Measurements from ENCODE around the gene PSMA6.
A peak's percentile ranks its signal among the peaks of the same experiment; 100 is the strongest.
"Not testable (repeated sequence)": the region's sequence is repeated elsewhere in the genome, so short reads cannot be mapped to it uniquely, and the experiment has no call there.

PSMA6 gene

DNA sequence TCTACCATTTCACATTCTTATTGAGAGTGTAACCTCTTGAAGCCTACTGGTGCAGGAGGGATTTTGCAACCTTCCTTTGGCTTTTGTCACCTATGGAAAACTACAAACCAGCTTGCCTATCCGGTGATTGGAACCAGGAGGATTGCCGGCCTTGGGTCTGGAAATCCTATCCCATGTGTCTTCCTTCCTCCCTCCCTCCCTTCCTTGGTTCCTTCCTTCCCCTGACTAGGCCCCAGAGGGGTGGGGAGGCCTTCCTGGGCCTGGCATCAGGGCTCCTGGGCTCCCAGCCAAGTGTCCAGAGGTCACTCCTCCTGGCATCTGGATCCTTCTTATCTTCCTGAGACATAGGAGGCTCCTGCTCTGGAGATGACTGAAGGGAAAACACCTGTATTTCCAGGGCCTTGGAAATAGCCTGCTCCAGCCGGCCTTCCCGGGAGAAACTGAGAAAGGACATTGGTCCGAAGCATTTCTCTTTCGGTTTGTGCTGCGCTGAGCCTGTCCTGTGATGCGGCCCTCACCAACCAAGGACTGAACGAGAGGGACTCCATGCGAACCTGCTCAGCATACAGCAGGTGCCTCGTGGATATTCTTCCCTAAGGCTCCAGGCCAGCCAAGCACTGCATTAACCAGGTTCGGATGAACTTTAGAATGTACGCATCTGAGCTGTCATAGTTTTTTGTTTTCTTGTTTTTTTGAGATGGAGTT lies 43.4 kb downstream of the PSMA6 start:
- Histone ChIP-seq H3K27me3 (ENCODE audit: insufficient read depth, poor library complexity, severe bottlenecking) (no peaks in the 10 kb centered on the region), H3K4me3 (replicated peaks; ENCODE audit: insufficient read depth, low read length) (no peak overlapping the region), H3K27ac (replicated peaks) (no peak overlapping the region)
- DNase-seq (ENCODE audit: low read depth in 1 of 2, low spot score in 1 of 2) = no peak
- no peak for TF ChIP-seq GABPA (IDR thresholded peaks at IDR 0.05; ENCODE audit: low read depth)

DNA sequence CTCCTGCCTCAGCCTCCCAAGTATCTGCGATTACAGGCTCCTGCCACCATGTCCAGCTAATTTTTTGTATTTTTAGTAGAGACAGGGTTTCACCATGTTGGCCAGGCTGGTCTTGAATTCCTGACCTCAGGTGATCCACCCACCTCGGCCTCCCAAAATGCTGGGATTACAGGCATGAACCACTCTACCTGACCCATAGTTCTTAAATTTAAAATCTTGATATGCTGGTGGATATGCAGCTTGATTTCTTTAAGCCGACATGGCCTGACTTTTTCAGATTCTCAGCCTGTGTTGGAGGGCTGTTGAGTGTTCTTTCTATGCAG lies 44.0 kb downstream of the PSMA6 start:
- H3K4me3 ChIP-seq (replicated peaks; ENCODE audit: insufficient read depth, low read length); DNase-seq (ENCODE audit: low read depth in 1 of 2, low spot score in 1 of 2); H3K27me3 ChIP-seq (ENCODE audit: insufficient read depth, poor library complexity, severe bottlenecking): not testable (repeated sequence)
- peak overlapping the region; percentile 59 for H3K27ac ChIP-seq (replicated peaks)

DNA sequence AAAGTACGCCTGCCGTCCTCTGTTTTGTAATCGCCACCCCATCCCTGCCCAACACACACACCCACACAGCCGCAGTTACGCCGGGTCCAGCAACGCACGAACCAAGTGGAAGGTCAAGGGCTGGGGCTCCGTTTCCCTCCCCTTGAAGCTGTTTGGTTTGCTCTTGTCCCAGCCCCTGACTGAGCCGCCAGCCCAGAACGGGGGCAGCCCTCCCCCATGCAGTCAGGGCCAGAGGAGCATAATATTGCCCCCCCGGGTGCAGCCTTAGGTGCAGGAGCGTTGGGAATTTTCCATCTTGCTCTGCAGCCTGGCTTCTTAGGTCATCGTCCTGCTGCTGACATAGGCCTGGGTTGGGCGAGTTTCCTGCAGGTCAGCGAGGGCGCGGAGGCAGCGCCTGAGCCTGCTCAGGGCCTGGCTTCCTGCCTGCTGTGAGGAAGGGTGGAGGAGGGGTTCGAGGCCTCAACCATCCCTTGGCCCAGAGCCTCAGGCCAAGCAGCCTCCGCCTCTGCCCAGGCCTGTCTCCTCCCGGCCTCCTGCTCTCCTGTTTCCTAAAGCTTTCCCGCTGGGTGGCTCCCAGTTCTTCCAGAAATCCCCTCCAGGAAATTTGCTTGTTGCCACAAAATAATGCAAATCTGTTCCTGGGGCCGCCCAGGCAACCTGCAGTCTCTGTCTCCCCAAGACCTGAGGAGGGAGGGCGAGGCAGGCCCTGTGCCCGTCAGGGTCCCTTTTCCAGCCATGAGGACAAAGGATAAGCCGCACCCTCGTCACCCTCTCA lies 44.5 kb downstream of the PSMA6 start:
- Histone ChIP-seq H3K27me3 (ENCODE audit: insufficient read depth, poor library complexity, severe bottlenecking) (no peaks in the 10 kb centered on the region), H3K4me3 (replicated peaks; ENCODE audit: insufficient read depth, low read length) (no peak overlapping the region), H3K27ac (replicated peaks) (peak overlapping the region; percentile 59)
- TF ChIP-seq GABPA (IDR thresholded peaks at IDR 0.05; ENCODE audit: low read depth) (no peak), POLR2AphosphoS5 (IDR thresholded peaks at IDR 0.05; ENCODE audit: low read depth) (no peak; the same call in 1 of the 2 replicates), SPI1 (IDR thresholded peaks at IDR 0.05; ENCODE audit: borderline replicate concordance, low read depth) (no peak)
- TF ChIP-seq, protein P1, sequence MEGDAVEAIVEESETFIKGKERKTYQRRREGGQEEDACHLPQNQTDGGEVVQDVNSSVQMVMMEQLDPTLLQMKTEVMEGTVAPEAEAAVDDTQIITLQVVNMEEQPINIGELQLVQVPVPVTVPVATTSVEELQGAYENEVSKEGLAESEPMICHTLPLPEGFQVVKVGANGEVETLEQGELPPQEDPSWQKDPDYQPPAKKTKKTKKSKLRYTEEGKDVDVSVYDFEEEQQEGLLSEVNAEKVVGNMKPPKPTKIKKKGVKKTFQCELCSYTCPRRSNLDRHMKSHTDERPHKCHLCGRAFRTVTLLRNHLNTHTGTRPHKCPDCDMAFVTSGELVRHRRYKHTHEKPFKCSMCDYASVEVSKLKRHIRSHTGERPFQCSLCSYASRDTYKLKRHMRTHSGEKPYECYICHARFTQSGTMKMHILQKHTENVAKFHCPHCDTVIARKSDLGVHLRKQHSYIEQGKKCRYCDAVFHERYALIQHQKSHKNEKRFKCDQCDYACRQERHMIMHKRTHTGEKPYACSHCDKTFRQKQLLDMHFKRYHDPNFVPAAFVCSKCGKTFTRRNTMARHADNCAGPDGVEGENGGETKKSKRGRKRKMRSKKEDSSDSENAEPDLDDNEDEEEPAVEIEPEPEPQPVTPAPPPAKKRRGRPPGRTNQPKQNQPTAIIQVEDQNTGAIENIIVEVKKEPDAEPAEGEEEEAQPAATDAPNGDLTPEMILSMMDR (IDR thresholded peaks at IDR 0.05; ENCODE audit: insufficient read depth, low read length) = no peak
- TF ChIP-seq, protein P2, sequence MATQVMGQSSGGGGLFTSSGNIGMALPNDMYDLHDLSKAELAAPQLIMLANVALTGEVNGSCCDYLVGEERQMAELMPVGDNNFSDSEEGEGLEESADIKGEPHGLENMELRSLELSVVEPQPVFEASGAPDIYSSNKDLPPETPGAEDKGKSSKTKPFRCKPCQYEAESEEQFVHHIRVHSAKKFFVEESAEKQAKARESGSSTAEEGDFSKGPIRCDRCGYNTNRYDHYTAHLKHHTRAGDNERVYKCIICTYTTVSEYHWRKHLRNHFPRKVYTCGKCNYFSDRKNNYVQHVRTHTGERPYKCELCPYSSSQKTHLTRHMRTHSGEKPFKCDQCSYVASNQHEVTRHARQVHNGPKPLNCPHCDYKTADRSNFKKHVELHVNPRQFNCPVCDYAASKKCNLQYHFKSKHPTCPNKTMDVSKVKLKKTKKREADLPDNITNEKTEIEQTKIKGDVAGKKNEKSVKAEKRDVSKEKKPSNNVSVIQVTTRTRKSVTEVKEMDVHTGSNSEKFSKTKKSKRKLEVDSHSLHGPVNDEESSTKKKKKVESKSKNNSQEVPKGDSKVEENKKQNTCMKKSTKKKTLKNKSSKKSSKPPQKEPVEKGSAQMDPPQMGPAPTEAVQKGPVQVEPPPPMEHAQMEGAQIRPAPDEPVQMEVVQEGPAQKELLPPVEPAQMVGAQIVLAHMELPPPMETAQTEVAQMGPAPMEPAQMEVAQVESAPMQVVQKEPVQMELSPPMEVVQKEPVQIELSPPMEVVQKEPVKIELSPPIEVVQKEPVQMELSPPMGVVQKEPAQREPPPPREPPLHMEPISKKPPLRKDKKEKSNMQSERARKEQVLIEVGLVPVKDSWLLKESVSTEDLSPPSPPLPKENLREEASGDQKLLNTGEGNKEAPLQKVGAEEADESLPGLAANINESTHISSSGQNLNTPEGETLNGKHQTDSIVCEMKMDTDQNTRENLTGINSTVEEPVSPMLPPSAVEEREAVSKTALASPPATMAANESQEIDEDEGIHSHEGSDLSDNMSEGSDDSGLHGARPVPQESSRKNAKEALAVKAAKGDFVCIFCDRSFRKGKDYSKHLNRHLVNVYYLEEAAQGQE (IDR thresholded peaks at IDR 0.05; ENCODE audit: insufficient replicate concordance, low read depth) = no peak
- DNase-seq (ENCODE audit: low read depth in 1 of 2, low spot score in 1 of 2) = peak in 1 of 2 experiments; percentile 68

DNA sequence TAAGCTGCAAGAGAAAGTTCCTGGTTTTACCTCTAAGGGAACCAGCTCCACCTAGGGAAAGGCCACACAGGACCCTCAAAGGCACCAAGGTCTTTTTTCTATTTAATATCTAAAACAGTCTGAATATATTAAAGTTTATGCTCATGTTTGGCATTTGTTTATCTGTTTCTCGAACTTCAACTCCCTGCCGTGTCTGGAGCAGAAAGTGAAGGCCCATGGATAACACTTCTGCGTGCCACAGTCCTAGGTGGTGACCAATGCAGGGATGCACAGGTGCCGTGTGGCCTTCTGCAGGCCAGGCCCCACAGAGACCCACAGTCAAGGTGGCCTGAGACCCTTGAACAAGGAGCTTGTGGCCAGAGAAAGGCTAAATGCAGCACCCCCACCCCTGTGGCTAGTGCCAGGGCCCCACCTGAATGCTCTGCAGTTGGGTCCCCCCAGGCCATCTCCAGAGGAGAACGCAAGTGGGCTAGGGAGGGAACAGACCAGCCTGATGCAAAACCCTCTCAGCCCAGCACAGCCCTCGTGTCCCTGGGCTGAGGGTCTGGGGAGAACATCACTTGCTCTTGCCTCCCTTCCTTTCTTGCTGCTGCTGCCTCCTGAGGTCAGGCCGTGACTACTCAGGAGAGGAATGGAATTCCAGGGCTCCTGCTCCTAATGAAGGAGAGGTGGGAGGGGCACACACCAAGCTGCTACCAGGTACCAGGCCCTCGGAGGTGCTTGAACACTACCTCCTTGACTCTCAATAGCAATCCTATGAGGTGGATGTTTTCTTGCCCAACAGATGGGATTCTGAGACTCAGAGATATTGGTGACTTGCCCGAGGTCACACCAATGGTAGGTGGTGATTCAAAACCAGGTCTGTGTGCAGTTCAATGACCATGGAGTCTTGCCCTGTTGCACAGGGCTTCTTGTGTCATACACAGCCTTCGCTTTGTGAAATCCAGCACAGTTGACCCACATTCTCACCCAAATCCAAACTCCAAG lies 45.4 kb downstream of the PSMA6 start:
- TF ChIP-seq, protein P1 (IDR thresholded peaks at IDR 0.05; ENCODE audit: insufficient read depth, low read length) = no peak
- no peak for TF ChIP-seq SPI1 (IDR thresholded peaks at IDR 0.05; ENCODE audit: borderline replicate concordance, low read depth)
- no peak for TF ChIP-seq POLR2AphosphoS5 (IDR thresholded peaks at IDR 0.05; ENCODE audit: low read depth)
- no peak for TF ChIP-seq GABPA (IDR thresholded peaks at IDR 0.05; ENCODE audit: low read depth)
- TF ChIP-seq, protein P2 (IDR thresholded peaks at IDR 0.05; ENCODE audit: insufficient replicate concordance, low read depth) = no peak
- no peak for DNase-seq (ENCODE audit: low read depth in 1 of 2, low spot score in 1 of 2)
- H3K4me3 ChIP-seq (replicated peaks; ENCODE audit: insufficient read depth, low read length) = no peak overlapping the region
- no peak overlapping the region; the same call in 1 of the 2 replicates for H3K27ac ChIP-seq (replicated peaks)
- H3K27me3 ChIP-seq (ENCODE audit: insufficient read depth, poor library complexity, severe bottlenecking) = no peaks in the 10 kb centered on the region
